COLO668 (cell line): Measurements from ENCODE around the gene GDF15.
A peak's percentile ranks its signal among the peaks of the same experiment; 100 is the strongest.
"Not testable (repeated sequence)": the region's sequence is repeated elsewhere in the genome, so short reads cannot be mapped to it uniquely, and the experiment has no call there.

ENCODE experiments used
- DNase-seq: peaks from one replicate; lab custom pipeline; 2025; ENCODE audit not compliant: unreplicated experiment; lab: John Stamatoyannopoulos, UW

The GDF15 gene

GRCh38 chr19:18385675-18386542 lies at the start of gene GDF15:
Gene GDF15 (plus strand): TSS chr19:18386158. CDS start chr19:18386190, 32 bp downstream.
- DNase-seq: peak; percentile 83

GRCh38 chr19:18338541-18338940 lies 47.4 kb upstream of the GDF15 start:
- no peak for DNase-seq

- peak; percentile 3 for DNase-seq
These were observed 46.2 kb upstream of the GDF15 start for GRCh38 chr19:18339723-18340122.

GRCh38 chr19:18340190-18340989 lies 45.6 kb upstream of the GDF15 start, which contains the start of gene PGPEP1:
Gene PGPEP1 (plus strand): TSS chr19:18340598. CDS start chr19:18340682, 84 bp downstream.
- peak; percentile 87 for DNase-seq

- peak; percentile 65 for DNase-seq
These were observed 44.7 kb upstream of the GDF15 start for GRCh38 chr19:18340990-18341868.

GRCh38 chr19:18342090-18342632 lies 43.8 kb upstream of the GDF15 start:
- peak; percentile 25 for DNase-seq

- no peak for DNase-seq
These were observed 41.4 kb upstream of the GDF15 start for GRCh38 chr19:18344582-18344950.

GRCh38 chr19:18345296-18345695 lies 40.7 kb upstream of the GDF15 start:
- no peak for DNase-seq

- no peak for DNase-seq
These were observed 39.9 kb upstream of the GDF15 start for GRCh38 chr19:18346091-18346490.

GRCh38 chr19:18348171-18348570 lies 37.8 kb upstream of the GDF15 start:
- no peak for DNase-seq

GRCh38 chr19:18348818-18349339 lies 37.1 kb upstream of the GDF15 start:
- not testable (repeated sequence) for DNase-seq

GRCh38 chr19:18349524-18350128 lies 36.3 kb upstream of the GDF15 start:
- DNase-seq: peak; percentile 49

- DNase-seq: no peak
These were observed 35.5 kb upstream of the GDF15 start for GRCh38 chr19:18350490-18350889.

GRCh38 chr19:18351544-18351943 lies 34.4 kb upstream of the GDF15 start:
- DNase-seq: no peak

GRCh38 chr19:18353378-18354005 lies 32.5 kb upstream of the GDF15 start:
- DNase-seq: no peak

- not testable (repeated sequence) for DNase-seq
These were observed 31.2 kb upstream of the GDF15 start for GRCh38 chr19:18354743-18355142.

GRCh38 chr19:18357041-18357440 lies 28.9 kb upstream of the GDF15 start:
- no peak for DNase-seq

GRCh38 chr19:18361646-18362045 lies 24.3 kb upstream of the GDF15 start:
- no peak for DNase-seq

- no peak for DNase-seq
These were observed 22.9 kb upstream of the GDF15 start for GRCh38 chr19:18362934-18363542.
